ENCODE results near the gene PRRX2.

Gene PRRX2

DNA sequence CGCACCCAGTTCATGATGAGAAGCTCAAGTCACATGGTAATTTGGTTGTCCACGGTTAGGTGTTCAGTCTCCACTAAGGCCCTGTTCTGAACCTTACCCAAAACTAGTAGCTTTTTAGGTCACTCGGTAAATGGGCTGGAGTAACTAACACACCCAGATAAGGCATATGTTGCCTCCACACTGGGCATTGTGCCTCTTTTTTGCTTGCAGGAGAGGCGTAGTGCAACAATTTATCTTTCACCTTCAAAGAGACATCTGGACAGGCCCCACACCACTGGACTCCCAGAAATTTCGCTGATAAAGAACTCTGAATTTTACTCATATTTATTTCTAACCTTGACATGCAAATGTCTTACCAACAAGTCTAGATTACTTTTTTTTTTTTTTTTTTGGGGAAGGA lies 104.2 kb downstream of the PRRX2 start:
- no peak overlapping the region for H3K4me3 ChIP-seq
- no peaks in the 10 kb centered on the region for H3K4me1 ChIP-seq
- H3K27me3 ChIP-seq (ENCODE audit: low read depth), result no peaks in the 10 kb centered on the region
- in situ Hi-C loops (cut with MboI; ENCODE audit: low sequenced_read_pairs), result no loop called here
- DNase-seq (ENCODE audit: low spot score in 2 of 2), result no peak
- no peaks in the 10 kb centered on the region for H3K9me3 ChIP-seq
- no peaks in the 10 kb centered on the region for H3K36me3 ChIP-seq (replicated peaks)

DNA sequence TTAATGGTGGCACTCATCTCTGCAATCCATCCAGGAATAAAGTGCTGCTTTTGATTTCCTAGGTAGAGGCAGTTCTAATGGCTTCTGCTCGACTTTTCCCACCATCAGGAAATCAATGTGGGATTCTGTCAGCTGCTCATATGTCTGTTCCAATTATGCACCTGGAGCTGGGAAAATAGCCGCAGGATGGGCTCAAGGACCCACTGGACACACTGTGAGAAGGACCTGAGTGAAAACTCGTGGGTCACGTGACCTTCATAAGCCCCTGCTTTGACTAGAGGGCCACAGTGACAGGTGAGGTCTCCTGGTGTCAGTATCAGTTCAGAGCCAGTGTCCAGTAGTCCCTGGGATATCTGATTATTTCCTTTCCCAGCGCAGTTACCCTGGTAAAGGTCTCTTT lies 105.3 kb downstream of the PRRX2 start:
- Histone ChIP-seq H3K4me1 (no peaks in the 10 kb centered on the region), H3K36me3 (replicated peaks) (no peaks in the 10 kb centered on the region), H3K27me3 (ENCODE audit: low read depth) (no peaks in the 10 kb centered on the region), H3K9me3 (no peaks in the 10 kb centered on the region), H3K4me3 (no peak overlapping the region)
- in situ Hi-C loops (cut with MboI; ENCODE audit: low sequenced_read_pairs), result no loop called here
- no peak for DNase-seq (ENCODE audit: low spot score in 2 of 2)
